Measurements from ENCODE around the gene FOXR1.

GRCh38 chr11:118988280-118988679 lies 16.7 kb downstream of the FOXR1 start:
- TF ChIP-seq POLR2AphosphoS5 (IDR thresholded peaks at IDR 0.05), result no peak
- TF ChIP-seq EP300 (IDR thresholded peaks at IDR 0.05), result no peak
- TF ChIP-seq, protein P1, sequence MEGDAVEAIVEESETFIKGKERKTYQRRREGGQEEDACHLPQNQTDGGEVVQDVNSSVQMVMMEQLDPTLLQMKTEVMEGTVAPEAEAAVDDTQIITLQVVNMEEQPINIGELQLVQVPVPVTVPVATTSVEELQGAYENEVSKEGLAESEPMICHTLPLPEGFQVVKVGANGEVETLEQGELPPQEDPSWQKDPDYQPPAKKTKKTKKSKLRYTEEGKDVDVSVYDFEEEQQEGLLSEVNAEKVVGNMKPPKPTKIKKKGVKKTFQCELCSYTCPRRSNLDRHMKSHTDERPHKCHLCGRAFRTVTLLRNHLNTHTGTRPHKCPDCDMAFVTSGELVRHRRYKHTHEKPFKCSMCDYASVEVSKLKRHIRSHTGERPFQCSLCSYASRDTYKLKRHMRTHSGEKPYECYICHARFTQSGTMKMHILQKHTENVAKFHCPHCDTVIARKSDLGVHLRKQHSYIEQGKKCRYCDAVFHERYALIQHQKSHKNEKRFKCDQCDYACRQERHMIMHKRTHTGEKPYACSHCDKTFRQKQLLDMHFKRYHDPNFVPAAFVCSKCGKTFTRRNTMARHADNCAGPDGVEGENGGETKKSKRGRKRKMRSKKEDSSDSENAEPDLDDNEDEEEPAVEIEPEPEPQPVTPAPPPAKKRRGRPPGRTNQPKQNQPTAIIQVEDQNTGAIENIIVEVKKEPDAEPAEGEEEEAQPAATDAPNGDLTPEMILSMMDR (IDR thresholded peaks at IDR 0.05), result no peak

Measured in suprapubic skin (tissue), 4 donors.